GM18868 (cell line): ENCODE data around the gene THOC5.
"Not testable (repeated sequence)": the region's sequence is repeated elsewhere in the genome, so short reads cannot be mapped to it uniquely, and the experiment has no call there.

Source experiments
- ATAC-seq: cut with Tn5 transposase; IDR thresholded peaks from one replicate; pipeline ENCODE4 v1.9.1; 2021; ENCODE audit warnings: mild to moderate bottlenecking, moderate library complexity; ENCODE audit not compliant: unreplicated experiment

THOC5 gene

GRCh38 chr22:29563652-29564460, 10.3 kb upstream of the THOC5 start:
- no peak for ATAC-seq

DNA sequence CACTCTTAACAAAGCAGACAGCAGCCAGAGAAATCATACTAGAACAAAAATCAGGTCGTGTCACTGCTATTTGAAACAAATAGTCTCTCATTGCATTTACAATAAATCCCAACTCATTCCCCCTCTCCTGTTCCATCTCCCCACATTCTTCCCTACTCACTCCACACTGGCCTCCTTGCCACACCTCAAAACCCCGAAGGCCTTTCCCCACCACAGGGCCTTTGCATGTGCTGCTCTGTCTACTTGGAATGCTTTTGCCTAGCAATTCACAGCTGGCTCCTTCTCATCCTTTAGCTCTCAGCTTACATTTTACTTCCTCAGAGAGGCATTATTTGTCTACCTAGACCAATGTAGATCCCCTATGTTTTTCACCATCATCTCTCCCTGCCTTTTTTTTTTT, 6.3 kb upstream of the THOC5 start:
- ATAC-seq = no peak

DNA sequence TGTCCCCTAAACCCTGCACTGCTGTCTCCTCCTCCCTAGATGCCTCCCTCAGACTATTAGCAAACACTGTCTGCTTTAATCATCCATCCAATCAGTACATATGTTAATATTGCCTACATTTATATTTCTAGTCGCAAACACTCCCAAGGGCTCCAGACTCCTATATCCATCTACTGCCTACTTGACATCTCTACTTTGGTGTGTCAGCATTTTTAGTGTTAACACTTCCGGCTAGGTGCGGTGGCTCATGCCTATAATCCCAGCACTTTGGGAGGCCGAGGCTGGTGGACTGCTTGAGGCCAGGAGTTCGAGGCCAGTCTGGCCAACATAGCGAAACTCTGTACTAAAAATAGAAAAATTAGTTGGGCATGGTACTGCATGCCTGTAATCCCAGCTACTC, 5.5 kb upstream of the THOC5 start:
- no peak for ATAC-seq

DNA sequence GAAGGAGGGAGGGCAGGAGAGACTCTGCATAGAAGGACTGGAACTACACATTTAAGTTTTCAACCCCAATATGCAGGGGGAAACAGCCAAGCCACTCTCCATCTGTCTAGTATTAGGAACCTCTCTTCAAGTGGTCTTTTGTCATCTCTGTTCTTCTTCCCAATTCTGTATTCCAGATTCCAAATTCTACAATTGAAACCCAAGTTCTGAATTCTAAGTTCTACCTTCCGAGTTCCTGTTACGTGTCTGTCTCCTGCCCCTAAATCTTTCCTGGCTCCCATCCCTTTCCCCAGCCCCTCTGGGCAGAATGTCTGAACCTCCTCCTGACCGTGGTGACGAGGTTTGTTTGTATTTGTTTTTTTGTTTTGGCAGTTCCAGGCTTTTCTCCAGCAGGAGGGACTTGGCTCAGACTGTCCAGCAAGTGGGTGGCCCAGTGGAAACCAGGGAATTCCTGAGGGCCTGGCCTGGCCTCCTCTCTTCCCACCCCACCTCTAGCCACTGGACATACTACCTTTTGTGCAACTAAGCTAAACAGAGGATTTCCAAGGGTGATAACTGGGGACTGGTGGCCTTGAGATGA, 1.6 kb upstream of the THOC5 start:
- ATAC-seq = no peak

- not testable (repeated sequence) for ATAC-seq
These were observed 1.2 kb downstream of the THOC5 start for GRCh38 chr22:29552357-29552756.

- ATAC-seq = no peak
These were observed 3.6 kb downstream of the THOC5 start for GRCh38 chr22:29550005-29550404.

- not testable (repeated sequence) for ATAC-seq
These were observed 8.5 kb downstream of the THOC5 start for GRCh38 chr22:29545045-29545444.

GRCh38 chr22:29541845-29542244, 11.7 kb downstream of the THOC5 start:
- ATAC-seq = no peak

DNA sequence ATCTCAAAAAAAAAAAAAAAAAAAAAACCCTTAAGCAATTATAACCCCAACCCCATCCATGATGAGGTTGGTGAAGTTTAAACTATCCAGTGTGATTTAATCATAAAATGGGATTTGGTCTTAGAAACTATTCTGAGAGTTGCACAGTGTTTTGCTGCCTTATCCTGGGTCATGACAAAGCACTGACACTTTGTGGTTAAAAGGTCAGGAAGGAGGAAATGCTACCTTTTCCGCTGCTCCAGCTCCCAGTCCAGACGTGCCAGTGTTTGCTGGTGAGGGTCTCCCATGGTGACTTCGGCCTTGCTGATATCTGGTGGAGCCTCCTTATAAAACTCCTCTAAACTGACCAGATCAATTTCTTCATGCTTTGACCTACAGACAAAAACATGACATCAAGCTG, 14.5 kb downstream of the THOC5 start:
- no peak for ATAC-seq

GRCh38 chr22:29536411-29536810, 17.1 kb downstream of the THOC5 start:
- ATAC-seq = no peak

DNA sequence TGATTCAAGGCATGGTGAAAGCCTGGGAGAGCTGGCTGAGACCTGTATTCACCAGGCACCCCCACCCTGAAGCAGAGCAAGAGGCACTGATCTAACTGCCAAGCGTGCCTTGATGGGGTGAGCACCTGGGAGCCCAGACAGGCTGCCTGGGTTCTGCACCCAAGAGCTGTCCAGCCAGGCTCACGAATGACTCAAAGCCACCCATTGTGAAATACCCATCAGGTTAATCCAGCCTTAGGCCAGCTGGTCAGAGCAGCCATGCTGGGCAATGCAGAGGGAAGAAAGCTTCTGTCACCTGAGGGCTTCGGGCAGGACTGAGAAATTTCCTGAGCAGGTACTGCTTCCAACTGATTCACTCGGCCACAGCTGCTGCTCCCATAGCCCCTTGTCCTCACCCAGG, 22.1 kb downstream of the THOC5 start:
- ATAC-seq = no peak

DNA sequence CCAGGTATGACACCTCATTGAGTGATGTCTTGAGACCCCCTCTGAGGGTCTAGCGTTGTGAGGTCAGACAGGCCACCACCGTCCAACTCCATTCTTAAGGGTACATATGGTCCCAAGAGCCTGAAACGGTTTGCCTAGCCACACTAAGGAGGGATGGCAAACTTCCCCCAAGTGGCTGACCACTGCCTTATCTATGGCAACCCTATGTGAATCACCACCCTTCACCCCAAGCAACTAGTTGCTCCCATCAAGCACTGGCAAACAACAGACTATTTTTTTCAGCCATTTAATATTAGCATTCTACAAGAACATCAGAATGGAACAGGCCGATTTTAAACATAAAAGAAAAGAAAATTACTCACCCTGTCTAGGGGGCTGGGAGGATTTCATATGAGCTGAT, 22.8 kb downstream of the THOC5 start:
- no peak for ATAC-seq

- no peak for ATAC-seq
These were observed 25.4 kb downstream of the THOC5 start for GRCh38 chr22:29528144-29528543.

- ATAC-seq = no peak
These were observed 28.9 kb downstream of the THOC5 start for GRCh38 chr22:29524442-29525191.

DNA sequence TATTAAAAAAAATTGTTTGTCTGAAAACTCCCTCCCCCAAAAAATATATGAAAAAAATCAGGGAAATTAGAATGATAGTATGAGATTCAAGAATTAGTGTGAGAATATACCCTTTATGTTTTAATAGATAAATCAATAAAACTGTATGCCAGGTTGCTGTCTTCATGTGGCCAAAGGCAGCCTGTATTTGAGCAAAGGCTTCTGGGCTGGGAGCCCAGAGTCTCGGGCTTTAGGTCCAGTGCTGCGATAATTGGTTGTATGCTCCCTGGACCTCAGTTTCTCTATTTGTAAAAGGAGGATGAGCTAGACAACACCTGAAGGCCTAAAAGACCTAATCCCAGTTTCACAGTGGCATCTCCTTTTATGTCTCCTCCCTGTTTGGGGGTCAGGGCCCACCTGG, 29.8 kb downstream of the THOC5 start:
- no peak for ATAC-seq

GRCh38 chr22:29521526-29521925, 32.0 kb downstream of the THOC5 start:
- ATAC-seq = no peak

DNA sequence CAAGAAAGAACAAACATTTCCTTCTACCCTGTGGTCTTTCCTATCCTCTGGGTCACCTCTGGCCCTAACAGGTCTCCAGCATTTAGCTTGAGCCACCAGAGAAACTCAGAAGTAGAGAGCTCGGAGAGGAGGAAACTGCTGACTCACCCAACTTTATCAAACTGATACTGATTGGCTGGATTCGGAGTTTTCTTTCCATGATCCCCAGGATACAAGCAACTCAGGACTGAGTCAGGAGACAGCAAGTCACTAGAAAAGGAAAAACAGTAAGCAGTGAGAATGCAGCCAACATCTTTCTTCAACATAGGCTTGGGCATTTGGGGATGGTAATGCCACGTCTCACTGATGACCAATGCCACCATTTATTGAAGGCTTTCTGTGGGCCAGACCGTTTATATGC, 32.7 kb downstream of the THOC5 start:
- no peak for ATAC-seq

DNA sequence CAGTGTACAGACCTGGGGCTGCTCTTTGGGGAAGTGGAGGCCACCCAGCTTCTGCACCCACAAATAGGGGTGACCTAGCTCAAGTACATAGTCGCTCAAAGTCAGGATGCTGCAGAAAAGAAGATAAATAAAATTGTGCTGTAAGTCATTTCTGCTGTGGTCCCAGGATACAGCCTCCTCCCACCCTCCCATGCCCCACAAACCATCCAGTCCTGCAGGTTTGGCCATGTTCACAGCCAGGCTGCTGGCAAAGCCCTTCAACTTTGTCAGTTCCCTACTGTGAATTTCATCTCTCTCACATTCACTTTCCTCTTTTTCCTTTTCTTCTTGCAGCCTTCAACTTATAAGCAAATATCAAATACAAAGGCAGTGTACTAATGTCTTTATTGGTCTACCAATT, 33.6 kb downstream of the THOC5 start:
- no peak for ATAC-seq

- no peak for ATAC-seq
These were observed 35.1 kb downstream of the THOC5 start for GRCh38 chr22:29518427-29518826.

- ATAC-seq = no peak
These were observed 36.2 kb downstream of the THOC5 start for GRCh38 chr22:29517215-29517908.

DNA sequence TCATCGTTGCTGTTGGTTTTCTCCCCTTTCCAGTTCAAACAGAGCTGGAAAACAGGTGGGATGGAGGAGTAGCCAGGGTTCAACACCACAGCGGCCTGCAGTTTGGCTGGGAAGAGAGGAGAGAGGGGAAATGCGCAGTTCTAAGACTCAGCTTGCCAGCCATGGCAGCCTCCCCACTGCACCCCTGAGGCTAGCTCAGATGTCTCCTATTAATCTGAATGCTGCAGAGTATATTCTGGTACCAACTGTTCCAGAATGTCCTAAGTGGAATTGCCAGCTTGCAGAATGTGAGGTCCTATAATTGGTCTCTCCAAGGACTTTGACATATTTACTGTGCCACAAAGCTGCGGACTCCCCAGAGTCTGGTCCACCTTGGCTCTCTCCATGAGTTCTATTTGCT, 41.5 kb downstream of the THOC5 start:
- no peak for ATAC-seq
